GM23248 (cell line): ENCODE measurements around the gene KNDC1.

Experiments
- EZH2 ChIP-seq: fragments of 200-600 bp; sonication (generic); IDR thresholded peaks from 2 replicates; pipeline ENCODE4 v1.6.1; 2018; ENCODE audit warnings: antibody characterized with exemption, mild to moderate bottlenecking; ENCODE audit not compliant: insufficient read depth, poor library complexity, severe bottlenecking
- EZH2phosphoT487 ChIP-seq: fragments of 200-600 bp; sonication (generic); IDR thresholded peaks from 2 replicates; pipeline ENCODE4 v1.6.1; 2018; ENCODE audit warnings: antibody characterized with exemption, moderate library complexity, mild to moderate bottlenecking, low read depth; ENCODE audit not compliant: insufficient read depth

GRCh38 chr10:133201948-133202725 is 42.1 kb downstream of the KNDC1 start:
- no peak for TF ChIP-seq EZH2
- TF ChIP-seq EZH2phosphoT487, result no peak
